Measurements from ENCODE around the gene C20orf202. TPM values are rescaled to one million over a fixed set of nuclear protein-coding genes. Genes with fewer than 3 reads are reported as not detected.

Gene C20orf202
- total RNA-seq, 1 experiment from 2014 or later = 0.22 TPM

GRCh38 chr20:1198751-1199150 lies 4.5 kb upstream of the C20orf202 start (continued):
- TF ChIP-seq FOXP4 (CRISPR knock-in tag; IDR thresholded peaks at IDR 0.05) (no peak), ETV6 (CRISPR knock-in tag; IDR thresholded peaks at IDR 0.05) (no peak), ZNF512 (CRISPR knock-in tag; IDR thresholded peaks at IDR 0.05; ENCODE audit: borderline replicate concordance) (no peak)

- H3K4me1 Mint-ChIP-seq = no peaks in the 10 kb centered on the region
- H3K36me3 Mint-ChIP-seq = no peaks in the 10 kb centered on the region
- no peaks in the 10 kb centered on the region for H3K9me3 Mint-ChIP-seq
- no peak overlapping the region for H3K27ac Mint-ChIP-seq
- no peak for DNase-seq (ENCODE audit: low spot score)
- ChIA-PET CTCF (interaction anchor here (0.7 to 1.0 kb wide), 2 partner anchors 11 to 13 kb away, joined by 3 read pairs; no protein-coding TSS in a partner anchor), POLR2A (no interaction called here)
- H3K27me3 Mint-ChIP-seq (ENCODE audit: low read depth) = peaks cover 20% of the 10 kb centered on the region
- TF ChIP-seq ZNF121 (CRISPR knock-in tag; IDR thresholded peaks at IDR 0.05) (no peak), CREB1 (CRISPR knock-in tag; IDR thresholded peaks at IDR 0.05) (no peak), AFF4 (CRISPR knock-in tag; IDR thresholded peaks at IDR 0.05; ENCODE audit: borderline replicate concordance) (no peak), ZMAT4 (CRISPR knock-in tag; IDR thresholded peaks at IDR 0.05) (no peak), ZNF263 (CRISPR knock-in tag; IDR thresholded peaks at IDR 0.05; ENCODE audit: low read depth) (no peak), USF1 (CRISPR knock-in tag; IDR thresholded peaks at IDR 0.05) (no peak), ZNF281 (CRISPR knock-in tag; IDR thresholded peaks at IDR 0.05) (no peak), TCF7 (CRISPR knock-in tag; IDR thresholded peaks at IDR 0.05; ENCODE audit: low read depth) (no peak), MAX (CRISPR knock-in tag; IDR thresholded peaks at IDR 0.05) (no peak), NFE2L1 (CRISPR knock-in tag; IDR thresholded peaks at IDR 0.05) (no peak), ATF6 (CRISPR knock-in tag; IDR thresholded peaks at IDR 0.05) (no peak), NR1H2 (CRISPR knock-in tag; IDR thresholded peaks at IDR 0.05) (no peak), SOX15 (CRISPR knock-in tag; IDR thresholded peaks at IDR 0.05) (no peak)
- no peak overlapping the region for H3K4me3 Mint-ChIP-seq
- ATAC-seq = no peak
Observed at GRCh38 chr20:1199212-1199873, 3.9 kb upstream of the C20orf202 start.

Measured in WTC11 (cell line).